Activated CD4-positive, alpha-beta T cell treated with anti-CD3 and anti-CD28 coated beads, Interleukin-2, Interleukin-4, amounts not matched to agents 100 ng/mL and 50 ng/mL, durations not matched to agents 16 hours and 8 hours (primary cell): ENCODE data around the gene PGAP1.
A peak's percentile ranks its signal among the peaks of the same experiment; 100 is the strongest.

Experiments
- DNase-seq: peaks from one replicate; pipeline ENCODE4 v3.0.0-alpha.2; 2020; ENCODE audit warnings: low spot score

PGAP1 gene, protein sequence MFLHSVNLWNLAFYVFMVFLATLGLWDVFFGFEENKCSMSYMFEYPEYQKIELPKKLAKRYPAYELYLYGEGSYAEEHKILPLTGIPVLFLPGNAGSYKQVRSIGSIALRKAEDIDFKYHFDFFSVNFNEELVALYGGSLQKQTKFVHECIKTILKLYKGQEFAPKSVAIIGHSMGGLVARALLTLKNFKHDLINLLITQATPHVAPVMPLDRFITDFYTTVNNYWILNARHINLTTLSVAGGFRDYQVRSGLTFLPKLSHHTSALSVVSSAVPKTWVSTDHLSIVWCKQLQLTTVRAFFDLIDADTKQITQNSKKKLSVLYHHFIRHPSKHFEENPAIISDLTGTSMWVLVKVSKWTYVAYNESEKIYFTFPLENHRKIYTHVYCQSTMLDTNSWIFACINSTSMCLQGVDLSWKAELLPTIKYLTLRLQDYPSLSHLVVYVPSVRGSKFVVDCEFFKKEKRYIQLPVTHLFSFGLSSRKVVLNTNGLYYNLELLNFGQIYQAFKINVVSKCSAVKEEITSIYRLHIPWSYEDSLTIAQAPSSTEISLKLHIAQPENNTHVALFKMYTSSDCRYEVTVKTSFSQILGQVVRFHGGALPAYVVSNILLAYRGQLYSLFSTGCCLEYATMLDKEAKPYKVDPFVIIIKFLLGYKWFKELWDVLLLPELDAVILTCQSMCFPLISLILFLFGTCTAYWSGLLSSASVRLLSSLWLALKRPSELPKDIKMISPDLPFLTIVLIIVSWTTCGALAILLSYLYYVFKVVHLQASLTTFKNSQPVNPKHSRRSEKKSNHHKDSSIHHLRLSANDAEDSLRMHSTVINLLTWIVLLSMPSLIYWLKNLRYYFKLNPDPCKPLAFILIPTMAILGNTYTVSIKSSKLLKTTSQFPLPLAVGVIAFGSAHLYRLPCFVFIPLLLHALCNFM

DNA sequence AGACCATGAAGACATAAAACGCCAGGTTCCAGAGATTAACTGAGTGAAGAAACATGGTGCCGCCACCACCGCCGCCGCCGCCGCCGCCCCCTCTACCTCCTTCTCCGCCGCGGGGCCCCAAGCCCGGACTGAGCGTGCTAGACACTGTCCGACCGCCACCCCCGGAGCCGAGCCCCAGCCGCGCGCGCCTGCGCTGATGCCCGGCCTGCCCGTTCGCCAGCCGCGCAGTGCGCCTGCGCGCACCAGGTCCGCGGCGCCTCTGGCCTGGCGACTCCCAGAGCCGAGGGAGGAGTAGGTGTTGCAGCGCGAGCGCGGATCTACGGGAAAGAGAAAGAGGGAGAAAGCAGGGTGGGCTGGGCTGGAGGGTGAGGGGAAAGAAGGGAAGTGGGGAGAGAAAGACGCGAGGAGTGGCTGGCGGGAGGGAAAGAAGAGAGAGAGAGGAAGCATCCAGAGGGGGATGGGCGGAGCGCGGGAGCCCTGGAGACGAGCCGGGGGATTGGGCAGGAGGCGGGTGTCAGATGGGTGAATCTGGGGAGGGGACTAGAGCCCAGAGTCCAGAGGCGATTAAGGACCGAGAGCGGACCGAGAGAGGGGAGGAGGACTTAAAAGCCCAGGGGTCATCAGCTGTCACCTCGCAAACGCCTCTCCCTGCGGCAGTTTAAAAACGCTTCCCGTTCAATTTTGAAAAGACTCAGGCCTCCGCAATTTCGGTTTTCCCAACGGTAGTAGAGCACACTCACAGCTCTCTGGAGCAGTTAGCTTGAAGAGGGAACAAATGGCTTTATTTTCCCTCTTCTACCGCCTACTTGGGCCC, at the start of gene PGAP1:
TSS of gene PGAP1 (minus strand) at position 146 of the 814 bp plus-strand sequence. CDS start at position 55, 91 bp downstream.
- peak; percentile 92 for DNase-seq

DNA sequence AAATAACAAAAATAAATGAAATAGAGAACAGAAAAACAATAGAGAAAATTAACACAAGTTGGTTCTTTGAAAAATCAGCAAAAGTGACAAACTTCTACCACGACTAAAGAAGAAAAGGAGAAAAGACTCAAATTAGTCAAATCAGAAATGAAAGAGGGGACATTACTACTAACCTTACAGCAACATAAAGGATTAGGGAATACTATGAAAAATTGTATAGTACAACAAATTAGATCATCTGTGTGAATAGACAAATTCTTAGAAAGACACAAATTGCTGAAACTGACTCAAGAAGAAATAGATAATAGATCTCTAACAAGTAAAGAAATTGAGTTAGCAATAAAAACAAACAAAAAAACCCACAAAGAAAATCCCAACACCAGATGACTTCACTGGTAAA, 48.5 kb upstream of the PGAP1 start:
- DNase-seq, result peak; percentile 26

DNA sequence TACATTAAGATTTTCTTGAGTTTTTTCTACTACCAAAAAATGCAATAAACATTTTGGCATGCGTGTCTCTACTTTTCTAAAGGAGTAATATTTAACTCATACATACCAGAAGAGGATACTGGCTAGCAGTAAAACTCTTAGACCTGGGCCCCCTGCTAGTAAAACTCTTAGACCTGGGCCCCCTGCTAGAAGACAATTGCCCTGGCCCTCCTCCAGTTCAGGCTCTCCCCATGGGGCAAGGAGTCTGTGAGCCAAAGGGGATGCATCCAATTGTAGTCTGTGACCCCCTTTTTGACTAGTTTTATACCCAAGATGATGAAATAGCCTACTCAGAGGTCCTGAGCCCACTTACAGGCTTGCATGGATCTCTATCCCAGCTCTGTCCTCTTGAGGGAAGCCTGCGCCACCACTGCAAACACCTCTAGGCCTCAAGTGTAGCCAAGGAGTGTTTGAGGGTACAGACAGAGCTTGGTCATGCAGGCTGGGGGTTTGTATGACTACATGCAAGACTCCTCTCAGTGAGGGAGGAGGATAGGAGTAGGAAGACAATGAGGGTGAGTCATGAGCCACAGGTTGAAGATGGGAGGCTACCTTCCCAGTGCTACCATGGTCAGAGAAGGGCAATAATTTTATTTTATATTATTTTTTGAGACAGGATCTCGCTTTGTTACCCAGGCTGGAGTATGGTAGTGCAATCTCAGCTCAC, 45.2 kb upstream of the PGAP1 start:
- peak; percentile 40 for DNase-seq

DNA sequence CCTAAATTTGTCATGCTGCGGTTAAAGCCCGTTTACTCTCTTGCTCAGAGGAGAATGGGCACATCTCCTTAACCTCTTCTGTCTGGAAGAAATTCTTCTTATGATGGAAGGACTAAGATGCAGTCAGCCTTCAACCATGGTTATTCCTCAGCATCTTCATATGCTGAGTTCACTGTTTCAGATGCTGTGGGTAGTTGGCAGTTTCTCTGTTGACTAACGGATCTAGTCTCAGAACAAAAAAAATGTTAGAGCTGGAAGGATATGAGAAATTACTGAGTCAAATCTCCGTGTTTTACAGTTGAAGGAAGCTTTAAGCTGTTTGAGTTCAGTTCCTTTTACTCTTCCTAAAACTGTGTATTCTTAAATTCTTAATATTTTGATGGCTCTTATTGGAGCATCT, 43.6 kb upstream of the PGAP1 start:
- peak; percentile 74 for DNase-seq

DNA sequence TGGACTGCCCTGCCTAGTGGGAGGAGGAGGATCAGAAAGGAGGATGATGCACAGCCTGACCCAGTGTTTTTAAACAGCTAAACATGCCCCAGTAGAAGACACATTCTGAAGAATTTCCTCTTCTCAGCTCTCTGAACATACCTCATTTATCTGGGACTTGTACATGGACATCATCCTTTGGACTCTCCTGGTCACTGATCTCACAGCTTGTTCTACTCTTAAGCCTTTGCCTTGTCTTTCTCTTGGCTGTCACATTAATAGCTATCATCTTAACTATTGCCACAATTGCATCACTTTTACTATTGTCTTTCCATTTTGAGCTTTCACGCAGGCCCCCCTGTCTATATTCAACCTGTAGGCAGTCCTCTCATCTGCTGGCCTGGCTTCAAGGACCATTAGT, 42.0 kb upstream of the PGAP1 start:
- no peak for DNase-seq

DNA sequence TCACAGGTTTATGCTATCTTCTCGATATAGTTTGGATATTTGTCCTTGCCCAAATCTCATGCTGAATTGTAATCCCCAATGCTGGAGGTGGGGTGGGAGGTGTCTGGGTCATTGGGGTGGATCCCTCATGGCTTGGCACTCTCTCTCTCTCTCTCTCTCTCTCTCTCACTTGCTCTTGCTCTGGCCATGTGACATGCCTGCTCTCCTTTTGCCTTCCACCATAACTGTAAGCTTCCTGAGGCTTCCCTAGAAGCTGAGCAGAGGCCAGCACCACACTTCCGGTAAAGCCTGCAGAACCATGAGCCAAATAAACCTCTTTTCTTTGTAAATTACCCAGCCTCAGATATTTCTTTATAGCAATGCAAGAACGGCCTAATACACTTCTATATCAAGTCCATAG, 41.3 kb upstream of the PGAP1 start:
- DNase-seq, result no peak

DNA sequence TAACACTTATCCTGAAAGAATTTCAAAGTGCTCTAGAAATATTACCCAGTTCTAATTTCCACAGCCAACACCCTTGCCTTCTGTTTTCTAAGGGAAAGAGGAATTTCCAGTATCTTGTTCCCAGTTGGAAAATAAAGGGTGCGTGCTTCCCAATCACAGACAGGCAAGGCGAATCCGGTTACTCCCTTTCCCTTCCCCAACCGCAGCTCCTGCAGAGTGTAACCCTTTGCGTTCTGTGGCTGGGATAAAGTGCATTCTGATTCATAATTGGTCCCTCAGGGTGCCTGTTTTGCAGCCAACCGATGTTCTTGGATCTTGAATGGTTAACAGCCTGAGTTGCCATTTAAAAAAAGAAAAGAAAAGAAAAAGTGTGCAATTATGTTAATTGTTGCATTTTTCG, 40.6 kb upstream of the PGAP1 start:
- no peak for DNase-seq

DNA sequence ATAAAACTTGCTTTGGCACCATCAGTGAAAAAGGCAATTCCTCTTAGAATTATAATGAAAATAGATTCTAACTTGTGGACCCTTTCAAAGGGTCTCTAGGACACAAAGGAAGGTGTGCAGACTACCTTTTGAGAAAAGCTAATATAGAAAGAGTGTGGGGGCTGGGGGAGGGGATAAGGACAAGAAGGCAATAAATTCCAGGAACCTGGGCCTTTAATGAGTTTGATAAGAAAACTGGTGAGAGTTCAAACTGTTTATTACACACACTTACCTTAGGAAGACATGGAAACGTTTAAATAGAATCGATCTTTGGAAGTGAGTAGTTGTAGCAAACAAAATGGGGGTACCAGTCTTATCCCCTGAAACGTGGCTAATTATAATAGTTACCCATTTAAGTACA, 39.6 kb upstream of the PGAP1 start:
- DNase-seq, result no peak

DNA sequence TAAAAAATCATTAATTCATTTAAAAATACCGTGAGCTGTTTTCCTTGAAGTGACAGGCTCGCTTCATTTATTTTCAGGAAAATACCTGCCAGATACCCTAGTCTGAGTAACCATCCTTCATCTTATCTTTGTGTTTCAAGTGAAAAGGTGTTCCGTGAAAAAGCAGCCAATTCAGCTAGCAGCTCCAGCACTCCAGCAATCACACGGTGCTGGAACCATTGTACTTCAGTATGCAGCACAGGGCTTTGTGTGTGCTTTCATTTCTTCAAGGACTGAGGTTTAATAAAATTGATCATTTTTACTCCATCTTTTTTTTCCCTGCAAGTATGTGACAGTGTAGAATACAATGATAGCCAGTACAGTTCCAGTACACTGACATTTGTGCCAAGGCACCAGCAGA, 39.1 kb upstream of the PGAP1 start:
- DNase-seq, result no peak

DNA sequence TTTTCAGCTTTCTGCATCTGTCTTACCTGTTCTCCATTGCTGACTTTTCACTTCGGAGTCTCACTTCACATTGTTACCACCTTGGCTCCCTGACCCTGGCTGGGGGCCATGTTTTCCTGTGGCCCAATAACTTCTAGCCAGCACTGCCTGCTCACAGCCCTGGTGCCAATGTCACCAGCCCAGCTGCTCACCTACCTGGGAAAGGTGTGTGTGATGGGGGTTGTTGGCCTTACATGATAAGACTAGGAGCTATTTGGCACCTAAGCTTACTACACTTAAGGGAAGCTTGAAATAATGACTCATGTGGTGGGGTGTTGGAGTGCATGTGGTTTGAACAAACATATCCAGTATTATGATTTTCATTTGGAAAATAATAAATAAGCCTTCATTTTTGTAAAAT, 37.5 kb upstream of the PGAP1 start:
- DNase-seq, result no peak

DNA sequence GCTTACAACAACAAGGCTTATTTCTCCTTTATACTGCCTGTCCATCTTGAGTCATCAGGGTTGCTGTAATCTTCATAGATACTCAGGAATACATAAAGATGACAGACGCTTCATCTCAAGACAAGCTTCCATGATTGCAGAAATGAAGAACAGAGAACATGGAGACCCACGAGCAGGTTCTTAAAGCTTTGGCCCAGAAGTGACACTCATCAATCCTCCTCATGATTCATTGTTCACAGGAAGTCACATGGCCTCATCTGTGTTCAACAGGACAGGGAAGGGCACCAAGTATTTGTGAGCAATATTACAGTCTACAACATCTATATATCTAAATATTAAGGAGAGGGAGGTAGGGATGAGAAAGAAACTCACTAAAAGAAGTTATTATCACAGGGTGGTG, 36.5 kb upstream of the PGAP1 start:
- DNase-seq, result peak; percentile 56

DNA sequence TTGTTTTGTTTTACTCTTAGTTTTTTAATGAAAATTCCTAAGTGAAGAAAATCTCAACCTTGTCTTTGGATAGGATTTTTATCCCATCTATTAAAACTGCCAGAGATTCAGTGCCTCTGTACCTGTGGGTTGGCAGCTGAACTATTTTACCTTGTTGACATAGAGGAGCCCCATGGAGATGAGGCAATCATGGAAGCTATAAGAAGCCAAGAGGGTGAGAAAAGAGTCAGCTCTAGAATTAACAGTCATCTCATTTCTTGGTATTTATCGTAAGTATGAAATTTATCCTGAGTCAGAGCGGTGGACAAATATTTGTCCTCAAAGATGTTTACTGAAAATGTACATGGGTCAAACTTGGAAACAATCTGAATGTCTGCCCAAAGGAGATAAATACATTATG, 35.8 kb upstream of the PGAP1 start:
- DNase-seq, result peak; percentile 81

DNA sequence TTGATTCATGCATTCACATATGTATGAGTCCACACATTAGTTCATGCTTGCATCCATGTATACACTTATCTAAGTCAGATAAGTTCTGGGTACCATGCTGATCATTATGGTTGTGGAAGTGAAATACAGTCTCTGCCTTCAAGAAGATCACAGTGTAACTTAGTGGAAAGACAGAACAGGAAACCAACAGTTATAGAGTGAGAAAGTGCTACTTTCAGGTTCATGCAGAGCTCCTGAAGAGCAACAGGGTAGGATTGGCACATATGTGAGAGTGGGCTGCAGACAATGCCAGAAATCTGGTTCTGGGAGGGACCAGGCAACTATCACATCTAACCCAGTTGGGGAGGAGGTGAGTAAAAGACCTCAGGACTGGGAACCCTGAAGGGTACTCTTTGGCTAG, 35.4 kb upstream of the PGAP1 start:
- peak; percentile 84 for DNase-seq

DNA sequence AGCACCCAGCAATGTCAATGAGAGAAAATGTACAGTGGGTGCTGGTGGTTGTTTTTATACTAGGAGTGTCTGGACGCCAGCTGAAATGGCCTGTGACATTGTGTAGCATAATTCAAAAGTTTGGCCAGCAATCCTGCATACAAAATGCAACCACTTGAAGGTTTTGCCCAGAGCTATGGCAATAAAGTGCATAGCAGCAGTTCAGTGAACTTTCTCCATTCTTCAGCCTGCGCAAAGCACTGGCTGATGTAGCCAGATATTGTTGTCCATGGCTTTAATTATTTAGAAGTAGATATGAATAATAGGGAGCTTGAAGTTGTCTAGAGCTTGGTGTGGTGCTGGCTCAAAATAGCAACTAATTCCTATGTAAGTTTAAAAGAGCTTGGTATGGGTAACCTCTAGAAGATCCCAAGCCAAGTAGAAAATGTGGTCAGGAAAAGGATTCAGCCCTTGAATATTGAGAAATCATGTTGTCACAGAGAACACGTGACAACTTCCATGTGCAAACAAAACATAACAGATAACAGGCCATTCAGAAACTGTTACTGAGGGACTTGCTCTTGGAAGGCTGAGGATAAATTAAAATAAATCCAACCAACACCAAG, 33.3 kb upstream of the PGAP1 start:
- no peak for DNase-seq

DNA sequence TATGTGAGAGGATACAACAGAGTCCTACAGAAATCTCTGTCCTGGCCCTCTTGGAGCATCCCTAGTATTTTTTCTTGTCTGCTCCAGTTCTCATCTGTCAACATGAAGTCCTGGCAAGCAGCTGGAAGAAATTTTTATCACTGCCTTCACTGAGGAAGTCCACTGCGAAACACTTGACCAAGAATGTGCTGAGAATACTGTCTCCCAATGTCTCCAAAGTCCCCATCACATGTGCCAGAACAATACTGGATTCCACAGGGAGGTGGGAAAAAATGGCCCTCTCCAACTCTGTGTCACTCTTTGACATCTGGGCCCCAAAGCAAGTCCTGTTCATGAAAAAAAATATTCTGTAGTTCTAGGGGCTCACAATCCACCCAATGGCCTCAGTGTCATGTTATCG, 32.8 kb upstream of the PGAP1 start:
- DNase-seq, result no peak

DNA sequence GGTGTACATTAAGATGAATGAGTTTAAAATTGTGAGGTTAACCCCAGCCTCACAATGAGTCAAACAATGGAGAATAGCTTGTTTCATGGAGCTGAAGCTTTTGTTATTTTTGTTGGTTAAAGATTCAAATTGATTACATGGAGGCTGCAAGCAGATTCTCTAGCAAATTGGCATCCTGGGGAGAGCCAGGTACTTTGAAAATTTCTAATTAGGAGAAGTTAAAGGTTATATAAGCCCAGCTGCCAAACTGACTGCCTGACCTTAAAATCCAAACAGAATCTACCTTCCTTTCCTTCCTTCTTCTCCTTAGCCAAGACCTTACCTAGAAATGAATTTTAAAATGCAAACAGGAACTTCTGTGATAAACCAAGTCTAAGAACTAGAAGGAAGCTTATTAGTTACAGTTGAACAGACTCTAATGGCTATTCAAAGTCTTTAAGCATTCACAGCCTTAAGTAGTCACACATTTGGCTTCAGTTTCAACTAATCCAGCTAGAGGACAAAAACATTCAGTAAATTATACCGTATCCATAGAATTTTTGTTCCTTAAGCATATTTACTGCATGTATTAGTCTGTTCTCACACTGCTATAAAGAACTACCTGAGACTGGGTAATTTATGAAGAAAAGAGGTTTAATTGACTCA, 31.5 kb upstream of the PGAP1 start:
- DNase-seq, result no peak

DNA sequence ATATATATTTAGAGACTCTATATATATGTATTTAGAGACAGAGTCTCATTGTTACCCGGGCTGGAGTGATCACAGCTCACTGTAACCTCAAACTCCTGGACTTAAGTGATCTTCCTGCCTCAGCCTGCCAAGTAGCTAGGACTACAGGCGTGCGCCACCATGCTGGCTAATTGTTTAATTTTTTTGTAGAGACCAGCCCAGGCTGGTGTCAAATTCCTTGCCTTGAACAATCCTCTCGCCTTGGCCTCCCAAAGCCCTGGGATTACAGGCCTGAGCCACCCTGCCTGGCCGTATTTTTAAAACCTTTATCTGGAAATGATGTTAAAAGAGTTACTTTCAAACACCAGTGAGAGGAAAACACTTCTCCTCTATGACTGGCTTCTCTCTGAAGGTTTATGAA, 30.9 kb upstream of the PGAP1 start:
- DNase-seq, result no peak

DNA sequence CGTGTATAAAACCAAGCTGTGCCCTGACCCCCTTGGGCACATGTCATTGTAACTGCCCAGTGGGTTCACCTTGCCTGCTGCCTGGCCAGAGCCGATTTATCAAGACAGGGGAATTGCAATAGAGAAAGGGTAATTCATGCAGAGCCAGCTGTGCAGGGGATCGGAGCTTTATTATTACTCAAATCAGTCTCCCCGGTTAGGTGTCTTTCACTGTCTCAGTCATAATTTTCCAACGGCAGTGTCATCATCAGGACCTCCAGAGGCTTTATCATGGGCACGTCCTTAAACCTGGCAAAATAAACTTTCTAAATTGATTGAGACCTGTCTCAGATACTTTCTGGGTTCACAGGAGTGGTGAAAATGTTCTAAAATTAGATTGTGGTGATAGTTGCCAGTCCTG, 29.6 kb upstream of the PGAP1 start:
- DNase-seq, result peak; percentile 43

DNA sequence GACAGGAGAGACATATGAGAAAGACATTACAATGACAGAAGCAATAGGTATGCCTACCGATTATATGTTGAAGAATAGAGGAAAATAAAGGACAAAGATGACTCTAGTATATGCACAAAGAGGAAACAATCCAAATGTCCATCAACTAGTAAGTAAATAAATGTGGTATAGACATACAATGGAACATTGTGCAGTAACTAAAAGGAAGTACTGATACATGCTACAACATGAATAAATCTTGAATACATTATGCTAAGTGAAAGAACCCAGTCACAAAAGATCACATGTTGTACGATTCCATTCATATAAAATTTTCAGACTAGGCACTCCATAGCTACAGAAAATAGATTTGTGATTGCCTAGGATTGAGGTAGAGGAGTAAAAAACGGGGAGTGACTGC, 28.5 kb upstream of the PGAP1 start:
- no peak for DNase-seq

DNA sequence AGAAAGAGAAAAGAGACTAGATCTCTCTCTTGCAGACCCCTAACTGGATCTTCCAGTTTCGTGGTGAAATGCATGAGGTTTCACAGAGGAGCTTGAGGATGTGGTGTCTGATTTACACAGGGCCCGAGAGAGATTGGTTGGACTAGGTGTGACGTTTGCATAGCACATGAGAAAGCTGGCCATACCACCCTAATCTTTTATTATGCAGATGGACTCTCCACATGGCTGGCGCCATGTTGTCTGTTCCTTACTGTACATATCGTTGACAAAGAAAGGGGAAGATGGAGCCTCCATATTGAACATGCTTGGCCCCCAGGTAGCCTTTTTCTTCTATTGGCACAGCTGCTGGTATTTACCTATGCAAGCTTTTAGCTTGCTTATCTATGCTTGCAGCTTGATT, 27.5 kb upstream of the PGAP1 start:
- no peak for DNase-seq

DNA sequence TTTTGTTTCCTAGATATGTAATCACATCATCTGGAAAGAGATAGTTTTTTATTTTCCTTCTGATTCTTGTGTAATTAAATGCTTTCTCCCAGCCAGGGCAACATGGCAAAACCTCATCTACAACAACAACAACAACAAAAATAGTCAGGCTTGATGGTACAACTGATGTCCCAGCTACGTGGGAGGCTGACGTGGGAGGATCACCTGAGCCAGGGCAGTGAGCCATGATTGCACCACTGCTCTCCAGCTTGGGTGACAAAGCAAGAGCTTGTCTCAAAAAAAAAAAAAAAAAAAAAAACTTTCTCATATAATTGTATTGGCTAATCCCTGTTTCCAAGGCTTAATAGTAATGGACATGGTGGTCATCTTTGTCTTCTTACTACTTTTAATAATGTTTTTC, 26.4 kb upstream of the PGAP1 start:
- no peak for DNase-seq
